Endothelial cell (in vitro differentiated cells): ENCODE measurements around the gene TBX21. TPM values are rescaled to one million over a fixed set of nuclear protein-coding genes. Genes with fewer than 3 reads are reported as not detected.

Source experiments
- DNase-seq: peaks from one replicate; pipeline ENCODE4 v3.0.0; 2021; ENCODE audit warnings: low spot score
- H3K27ac Mint-ChIP-seq: one replicate; pipeline ENCODE4 v1.8.0; 2021; ENCODE audit warnings: mixed read lengths, inconsistent platforms; ENCODE audit not compliant: unreplicated experiment
- H3K27me3 Mint-ChIP-seq: one replicate; pipeline ENCODE4 v1.8.0; 2021; ENCODE audit warnings: mild to moderate bottlenecking, moderate library complexity, mixed read lengths, inconsistent platforms; ENCODE audit not compliant: unreplicated experiment
- H3K36me3 Mint-ChIP-seq: one replicate; pipeline ENCODE4 v1.8.0; 2021; ENCODE audit warnings: mild to moderate bottlenecking, low read depth, mixed read lengths, inconsistent platforms; ENCODE audit not compliant: unreplicated experiment
- H3K4me1 Mint-ChIP-seq: one replicate; pipeline ENCODE4 v1.8.0; 2021; ENCODE audit warnings: mild to moderate bottlenecking, mixed read lengths, inconsistent platforms; ENCODE audit not compliant: unreplicated experiment
- H3K4me3 Mint-ChIP-seq: one replicate; pipeline ENCODE4 v1.8.0; 2021; ENCODE audit warnings: mild to moderate bottlenecking, mixed read lengths, inconsistent platforms; ENCODE audit not compliant: unreplicated experiment
- H3K9me3 Mint-ChIP-seq: one replicate; pipeline ENCODE4 v1.8.0; 2021; ENCODE audit warnings: mixed read lengths, inconsistent platforms; ENCODE audit not compliant: unreplicated experiment
- total RNA-seq: library from RNA; stranded (reverse); fragmentation: NEBNext Ultra II Directional; extraction: Animal tissue kit (Norgen Biotek cat#: 25700); gene quantifications from one replicate; pipeline ENCODE4 v1.2.1, GENCODE V29; 2021; ENCODE audit not compliant: unreplicated experiment
- TF ChIP-seq, protein P1 (sequence below): fragments of 200-600 bp; sonication (generic); IDR thresholded peaks from one replicate; pipeline ENCODE4 v1.5.0; 2021; ENCODE audit warnings: antibody characterized with exemption; ENCODE audit not compliant: unreplicated experiment

TBX21 gene
- total RNA-seq, 1 donor from 2014 or later, result 0.21 TPM

DNA sequence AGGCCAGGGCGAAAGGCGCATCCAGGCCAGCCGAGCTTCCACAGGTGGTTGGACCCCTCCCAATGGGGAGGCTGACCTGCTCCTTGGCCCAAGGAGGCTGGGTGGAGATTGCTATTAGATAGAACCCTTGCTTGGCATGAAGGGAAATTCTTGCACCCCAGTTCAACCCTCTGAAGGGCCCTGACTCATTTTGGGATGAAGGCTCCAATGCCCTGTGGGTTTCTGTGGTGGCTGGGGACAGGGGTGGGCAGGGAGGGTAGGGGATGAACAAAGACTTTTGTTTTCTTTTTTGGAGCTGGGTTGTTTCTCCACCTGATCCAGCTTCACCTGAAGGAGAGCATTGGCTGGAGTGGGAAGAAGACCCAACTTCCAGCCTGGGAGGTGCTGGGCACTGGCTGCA, 16.7 kb upstream of the TBX21 start:
- peaks cover 6% of the 10 kb centered on the region for H3K36me3 Mint-ChIP-seq
- H3K27ac Mint-ChIP-seq, result no peak overlapping the region
- H3K4me3 Mint-ChIP-seq, result no peak overlapping the region
- DNase-seq, result no peak
- peaks cover 15% of the 10 kb centered on the region for H3K4me1 Mint-ChIP-seq
- H3K27me3 Mint-ChIP-seq, result peaks cover 27% of the 10 kb centered on the region
- TF ChIP-seq, protein P1, sequence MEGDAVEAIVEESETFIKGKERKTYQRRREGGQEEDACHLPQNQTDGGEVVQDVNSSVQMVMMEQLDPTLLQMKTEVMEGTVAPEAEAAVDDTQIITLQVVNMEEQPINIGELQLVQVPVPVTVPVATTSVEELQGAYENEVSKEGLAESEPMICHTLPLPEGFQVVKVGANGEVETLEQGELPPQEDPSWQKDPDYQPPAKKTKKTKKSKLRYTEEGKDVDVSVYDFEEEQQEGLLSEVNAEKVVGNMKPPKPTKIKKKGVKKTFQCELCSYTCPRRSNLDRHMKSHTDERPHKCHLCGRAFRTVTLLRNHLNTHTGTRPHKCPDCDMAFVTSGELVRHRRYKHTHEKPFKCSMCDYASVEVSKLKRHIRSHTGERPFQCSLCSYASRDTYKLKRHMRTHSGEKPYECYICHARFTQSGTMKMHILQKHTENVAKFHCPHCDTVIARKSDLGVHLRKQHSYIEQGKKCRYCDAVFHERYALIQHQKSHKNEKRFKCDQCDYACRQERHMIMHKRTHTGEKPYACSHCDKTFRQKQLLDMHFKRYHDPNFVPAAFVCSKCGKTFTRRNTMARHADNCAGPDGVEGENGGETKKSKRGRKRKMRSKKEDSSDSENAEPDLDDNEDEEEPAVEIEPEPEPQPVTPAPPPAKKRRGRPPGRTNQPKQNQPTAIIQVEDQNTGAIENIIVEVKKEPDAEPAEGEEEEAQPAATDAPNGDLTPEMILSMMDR, result no peak
- H3K9me3 Mint-ChIP-seq, result no peaks in the 10 kb centered on the region

- Mint-ChIP-seq H3K27ac (no peak overlapping the region), H3K27me3 (peaks cover 27% of the 10 kb centered on the region), H3K36me3 (no peaks in the 10 kb centered on the region), H3K9me3 (no peaks in the 10 kb centered on the region), H3K4me1 (peaks cover 15% of the 10 kb centered on the region), H3K4me3 (no peak overlapping the region)
- DNase-seq, result no peak
- TF ChIP-seq, protein P1, result no peak
Measured at GRCh38 chr17:47717261-47717697, 15.8 kb upstream of the TBX21 start.

GRCh38 chr17:47717979-47718621, 14.9 kb upstream of the TBX21 start:
- Mint-ChIP-seq H3K9me3 (no peaks in the 10 kb centered on the region), H3K36me3 (no peaks in the 10 kb centered on the region), H3K4me3 (no peak overlapping the region), H3K4me1 (peaks cover 15% of the 10 kb centered on the region), H3K27ac (no peak overlapping the region), H3K27me3 (peaks cover 22% of the 10 kb centered on the region)
- TF ChIP-seq, protein P1, result no peak
- DNase-seq, result no peak

DNA sequence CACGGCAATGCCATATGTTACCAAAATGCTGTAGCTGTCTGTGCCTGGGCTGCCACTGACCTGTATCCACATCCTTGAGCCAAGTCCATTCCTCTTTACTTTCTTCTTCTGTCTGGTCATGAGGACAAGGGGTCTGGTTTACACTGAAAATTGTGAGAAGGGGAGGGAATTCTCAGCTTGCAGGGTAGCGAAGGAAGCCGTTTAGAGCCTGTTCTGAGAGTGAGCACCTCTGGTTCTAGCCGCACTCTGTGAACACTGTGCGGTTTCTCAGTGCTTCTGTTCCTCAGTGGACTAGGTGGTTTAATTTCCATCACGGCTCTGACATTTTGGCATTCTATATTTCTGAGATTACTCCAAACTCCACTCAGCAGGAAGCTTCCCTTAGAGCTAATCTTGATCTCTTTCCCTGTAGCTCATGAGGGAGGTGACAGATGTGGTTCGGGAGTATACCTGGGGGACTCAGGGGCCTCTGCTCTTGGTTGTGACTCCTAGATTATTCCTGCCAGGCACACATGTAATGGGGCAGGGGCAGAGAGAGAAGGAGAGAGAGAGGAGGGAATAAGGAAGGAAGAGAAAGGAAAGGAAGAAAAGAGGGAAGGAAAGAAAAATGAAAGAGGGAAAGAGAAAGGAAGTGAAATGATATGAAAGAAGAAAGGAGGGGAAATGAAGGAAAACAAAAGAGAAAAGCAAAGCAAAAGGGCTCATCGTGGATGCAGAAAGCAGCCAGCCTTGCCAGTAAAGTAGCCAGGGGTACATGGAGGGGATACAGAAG, 14.2 kb upstream of the TBX21 start:
- TF ChIP-seq, protein P1, result no peak
- H3K27me3 Mint-ChIP-seq, result peaks cover 17% of the 10 kb centered on the region
- DNase-seq, result no peak
- H3K36me3 Mint-ChIP-seq, result no peaks in the 10 kb centered on the region
- peaks cover 15% of the 10 kb centered on the region for H3K4me1 Mint-ChIP-seq
- H3K4me3 Mint-ChIP-seq, result no peak overlapping the region
- no peak overlapping the region for H3K27ac Mint-ChIP-seq
- H3K9me3 Mint-ChIP-seq, result no peaks in the 10 kb centered on the region
